GM23338 (cell line): ENCODE data around the gene SERINC1. TPM values are rescaled to one million over a fixed set of nuclear protein-coding genes. Genes with fewer than 3 reads are reported as not detected.

Source experiments
- ATAC-seq: fragments of 200-7000 bp; cut with Tn5 transposase; 3 replicates; pipeline ENCODE4 v1.9.1; 2020
- DNase-seq: peaks from one replicate; pipeline ENCODE4 v3.0.0-alpha.2; 2015; ENCODE audit warnings: low spot score
- H2AFZ ChIP-seq: fragments of 200-600 bp; sonication (generic); 2 replicates; pipeline ENCODE4 v1.8.0; 2016; ENCODE audit warnings: antibody characterized with exemption, mild to moderate bottlenecking, moderate library complexity
- H3F3A ChIP-seq: fragments of 200-600 bp; sonication (generic); replicated peaks from 2 replicates; pipeline ENCODE4 v1.8.0; 2017; ENCODE audit warnings: antibody characterized with exemption, mixed run types, low read depth
- H3K27ac ChIP-seq: fragments of 200-600 bp; sonication (generic); 2 replicates; pipeline ENCODE4 v1.6.1; 2016; ENCODE audit warnings: low read depth
- H3K27me3 ChIP-seq: fragments of 200-600 bp; sonication (generic); 2 replicates; pipeline ENCODE4 v1.8.0; 2016; ENCODE audit warnings: mild to moderate bottlenecking, mixed run types, moderate library complexity; ENCODE audit not compliant: insufficient read depth
- H3K36me3 ChIP-seq: fragments of 200-600 bp; sonication (generic); 2 replicates; pipeline ENCODE4 v1.8.0; 2016; ENCODE audit warnings: mild to moderate bottlenecking; ENCODE audit not compliant: insufficient read depth
- H3K4me1 ChIP-seq: fragments of 200-600 bp; sonication (generic); 2 replicates; pipeline ENCODE4 v1.8.0; 2016; ENCODE audit warnings: mild to moderate bottlenecking, moderate library complexity; ENCODE audit not compliant: insufficient read depth
- H3K4me2 ChIP-seq: fragments of 200-600 bp; sonication (generic); 2 replicates; pipeline ENCODE4 v1.7.1; 2017; ENCODE audit warnings: mixed run types
- H3K4me3 ChIP-seq: fragments of 200-600 bp; sonication (generic); 2 replicates; pipeline ENCODE4 v1.6.1; 2016; ENCODE audit warnings: mixed run types
- H3K79me2 ChIP-seq: fragments of 200-600 bp; sonication (generic); replicated peaks from 2 replicates; pipeline ENCODE4 v1.8.0; 2017; ENCODE audit warnings: mild to moderate bottlenecking; ENCODE audit not compliant: insufficient read depth
- H3K9me2 ChIP-seq: fragments of 200-600 bp; sonication (generic); 2 replicates; pipeline ENCODE4 v1.8.0; 2017; ENCODE audit not compliant: insufficient read depth
- H4K20me1 ChIP-seq: fragments of 200-600 bp; sonication (generic); replicated peaks from 2 replicates; pipeline ENCODE4 v1.8.0; 2017; ENCODE audit warnings: mild to moderate bottlenecking; ENCODE audit not compliant: insufficient read depth
- H3K27ac Mint-ChIP-seq: 2 replicates; pipeline ENCODE4 v1.8.0; 2020; ENCODE audit warnings: inconsistent platforms, mild to moderate bottlenecking, moderate library complexity, mixed read lengths
- H3K27me3 Mint-ChIP-seq: 3 replicates; pipeline ENCODE4 v1.8.0; 2022; ENCODE audit warnings: low read depth, mild to moderate bottlenecking, moderate library complexity, mixed read lengths, inconsistent platforms; ENCODE audit not compliant: insufficient read depth, poor library complexity
- H3K36me3 Mint-ChIP-seq: 3 replicates; pipeline ENCODE4 v1.8.0; 2021; ENCODE audit warnings: low read depth, mild to moderate bottlenecking, inconsistent platforms, moderate library complexity, mixed read lengths
- H3K4me1 Mint-ChIP-seq: 3 replicates; pipeline ENCODE4 v1.8.0; 2020; ENCODE audit warnings: mild to moderate bottlenecking, inconsistent platforms, mixed read lengths
- H3K4me3 Mint-ChIP-seq: 3 replicates; pipeline ENCODE4 v1.8.0; 2021; ENCODE audit warnings: moderate library complexity, mild to moderate bottlenecking, inconsistent platforms, mixed read lengths
- H3K9me3 Mint-ChIP-seq: 3 replicates; pipeline ENCODE4 v1.8.0; 2020; ENCODE audit warnings: moderate library complexity, mild to moderate bottlenecking, inconsistent platforms, mixed read lengths
- CREB1 ChIP-seq: fragments of 250-450 bp; sonication (Bioruptor Pico); IDR thresholded peaks from 2 replicates; pipeline ENCODE4 v1.5.0; 2020; ENCODE audit warnings: low read depth, mild to moderate bottlenecking, moderate library complexity
- CTCF ChIP-seq, 2 experiments: fragments of 200-600 bp in 1 of 2; sonication (generic) in 1 of 2; conservative IDR thresholded peaks; 2 replicates each; pipeline versions ENCODE4 v1.5.1 to v1.6.1; 2016 to 2017; ENCODE audit warnings: antibody characterized with exemption in 2 of 2, low read depth in 2 of 2, mild to moderate bottlenecking in 2 of 2, moderate library complexity in 1 of 2
- EZH2phosphoT487 ChIP-seq: fragments of 200-600 bp; sonication (generic); IDR thresholded peaks from one replicate; pipeline ENCODE4 v1.8.1; 2018; ENCODE audit warnings: antibody characterized with exemption; ENCODE audit not compliant: unreplicated experiment
- JUNB ChIP-seq: IDR thresholded peaks from one replicate; pipeline ENCODE4 v1.6.1; 2016; ENCODE audit warnings: antibody characterized with exemption; ENCODE audit not compliant: unreplicated experiment
- NANOG ChIP-seq: IDR thresholded peaks from 2 replicates; pipeline ENCODE4 v1.6.1; 2016; ENCODE audit warnings: antibody characterized with exemption, borderline replicate concordance
- POLR2AphosphoS5 ChIP-seq: IDR thresholded peaks from 2 replicates; pipeline ENCODE4 v1.6.1; 2016; ENCODE audit warnings: antibody characterized with exemption, low read depth
- REST ChIP-seq: IDR thresholded peaks from one replicate; pipeline ENCODE4 v1.6.1; 2018; ENCODE audit warnings: antibody characterized with exemption; ENCODE audit not compliant: unreplicated experiment
- ZNF462 ChIP-seq: fragments of 250-450 bp; sonication (Bioruptor Pico); IDR thresholded peaks from 2 replicates; pipeline ENCODE4 v1.5.0; 2020; ENCODE audit warnings: mild to moderate bottlenecking, moderate library complexity
- polyA plus RNA-seq: library from polyadenylated mRNA; unstranded; fragments of >200 nt; fragmentation: Nextera tagmentation; extraction: Ambion mirVana; gene quantifications from 2 replicates; pipeline ENCODE4 v1.2.1, GENCODE V29; 2016
- total RNA-seq: library from RNA; depleted of rRNA; stranded (reverse); fragments of >200 nt; shearing (Covaris generic); gene quantifications from 2 replicates; pipeline ENCODE4 v1.2.3, GENCODE V29; 2014
- TF ChIP-seq, protein P1 (sequence below): IDR thresholded peaks from 2 replicates; pipeline ENCODE4 v1.6.1; 2016; ENCODE audit warnings: antibody characterized with exemption

SERINC1 gene
- total and polyA plus RNA-seq, 2 experiments from 2014 or later = 17.6 to 43.0 TPM

GRCh38 chr6:122472022-122472340 lies 374 bp upstream of the SERINC1 start:
- peaks cover 9% of the 10 kb centered on the region; the same call in 2 of the 3 replicates for H3K4me1 Mint-ChIP-seq
- H2AFZ ChIP-seq = peak overlapping the region; percentile 88
- no peaks in the 10 kb centered on the region for H3K36me3 ChIP-seq
- H3K4me3 ChIP-seq = peak overlapping the region; percentile 91
- no peaks in the 10 kb centered on the region for H3K9me2 ChIP-seq
- no peaks in the 10 kb centered on the region for H3K27me3 ChIP-seq
- peak overlapping the region; percentile 90 for H3K4me2 ChIP-seq
- peak overlapping the region; percentile 98 for H3K27ac Mint-ChIP-seq
- peak overlapping the region; percentile 71 for H3K27ac ChIP-seq
- H3K79me2 ChIP-seq = peaks cover 44% of the 10 kb centered on the region
- no peak for TF ChIP-seq POLR2AphosphoS5
- no peak for TF ChIP-seq EZH2phosphoT487
- TF ChIP-seq JUNB = no peak
- H4K20me1 ChIP-seq = 0 out of 2 replicates have a peak, but pooled peaks cover 14% of the 10 kb centered on the region
- no peaks in the 10 kb centered on the region; the same call in 1 of the 3 replicates for H3K36me3 Mint-ChIP-seq
- no peaks in the 10 kb centered on the region for H3F3A ChIP-seq
- H3K9me3 Mint-ChIP-seq = no peaks in the 10 kb centered on the region
- H3K27me3 Mint-ChIP-seq = peaks cover 9% of the 10 kb centered on the region
- 0 out of 2 replicates have a peak, but pooled peaks cover 3% of the 10 kb centered on the region for H3K4me1 ChIP-seq
- DNase-seq (no peak), ATAC-seq (peak; percentile 51)
- peak overlapping the region; percentile 98 for H3K4me3 Mint-ChIP-seq

DNA sequence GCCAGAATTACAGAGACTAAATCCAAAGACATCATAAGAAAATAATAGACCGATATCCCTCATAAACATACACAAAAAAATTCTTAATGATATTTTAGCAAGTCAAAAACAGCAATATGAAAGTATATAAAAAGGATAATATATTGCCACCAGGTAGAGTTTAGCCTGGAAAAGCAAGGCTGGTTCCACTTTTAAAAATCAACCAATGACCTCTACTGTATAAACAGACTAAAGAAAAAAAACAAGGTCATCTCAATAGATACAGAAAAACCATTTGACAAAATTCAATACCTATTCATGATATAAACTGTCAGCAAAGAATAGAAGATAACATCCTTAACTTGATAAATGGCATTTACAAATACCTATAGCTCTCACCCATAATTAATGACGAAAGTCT lies 9.7 kb downstream of the SERINC1 start:
- Histone ChIP-seq H3K36me3 (no peaks in the 10 kb centered on the region), H3K79me2 (peaks cover 91% of the 10 kb centered on the region), H3K27me3 (no peaks in the 10 kb centered on the region), H3F3A (no peaks in the 10 kb centered on the region), H3K27ac (no peak overlapping the region), H3K9me2 (no peaks in the 10 kb centered on the region), H2AFZ (no peak overlapping the region), H3K4me3 (no peak overlapping the region), H3K4me2 (no peak overlapping the region), H3K4me1 (peaks cover 11% of the 10 kb centered on the region), H4K20me1 (peaks cover 30% of the 10 kb centered on the region)
- ATAC-seq (no peak), DNase-seq (no peak)
- Mint-ChIP-seq H3K4me3 (no peak overlapping the region), H3K36me3 (peaks cover 3% of the 10 kb centered on the region; the same call in 1 of the 3 replicates), H3K4me1 (peaks cover 20% of the 10 kb centered on the region), H3K27me3 (no peaks in the 10 kb centered on the region), H3K27ac (no peak overlapping the region), H3K9me3 (no peaks in the 10 kb centered on the region)
- no peak for TF ChIP-seq ZNF462 (CRISPR knock-in tag)
- TF ChIP-seq EZH2phosphoT487 = no peak
- TF ChIP-seq, protein P1, sequence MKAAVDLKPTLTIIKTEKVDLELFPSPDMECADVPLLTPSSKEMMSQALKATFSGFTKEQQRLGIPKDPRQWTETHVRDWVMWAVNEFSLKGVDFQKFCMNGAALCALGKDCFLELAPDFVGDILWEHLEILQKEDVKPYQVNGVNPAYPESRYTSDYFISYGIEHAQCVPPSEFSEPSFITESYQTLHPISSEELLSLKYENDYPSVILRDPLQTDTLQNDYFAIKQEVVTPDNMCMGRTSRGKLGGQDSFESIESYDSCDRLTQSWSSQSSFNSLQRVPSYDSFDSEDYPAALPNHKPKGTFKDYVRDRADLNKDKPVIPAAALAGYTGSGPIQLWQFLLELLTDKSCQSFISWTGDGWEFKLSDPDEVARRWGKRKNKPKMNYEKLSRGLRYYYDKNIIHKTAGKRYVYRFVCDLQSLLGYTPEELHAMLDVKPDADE = no peak
- TF ChIP-seq CREB1 = no peak
- TF ChIP-seq REST = no peak
- no peak for TF ChIP-seq JUNB
- no peak for TF ChIP-seq CTCF (conservative IDR thresholded peaks at IDR 0.05; ENCODE audit: low read depth in 2 of 2)
- TF ChIP-seq NANOG = no peak
